ENCODE data around the gene CDH22. TPM values are rescaled to one million over a fixed set of nuclear protein-coding genes. Genes with fewer than 3 reads are reported as not detected.

Gene CDH22
- total and polyA plus RNA-seq, 10 of the 15 experiments (the other 5 are each of a cell fraction or from before 2014, with no cell fraction given), result not detected

DNA sequence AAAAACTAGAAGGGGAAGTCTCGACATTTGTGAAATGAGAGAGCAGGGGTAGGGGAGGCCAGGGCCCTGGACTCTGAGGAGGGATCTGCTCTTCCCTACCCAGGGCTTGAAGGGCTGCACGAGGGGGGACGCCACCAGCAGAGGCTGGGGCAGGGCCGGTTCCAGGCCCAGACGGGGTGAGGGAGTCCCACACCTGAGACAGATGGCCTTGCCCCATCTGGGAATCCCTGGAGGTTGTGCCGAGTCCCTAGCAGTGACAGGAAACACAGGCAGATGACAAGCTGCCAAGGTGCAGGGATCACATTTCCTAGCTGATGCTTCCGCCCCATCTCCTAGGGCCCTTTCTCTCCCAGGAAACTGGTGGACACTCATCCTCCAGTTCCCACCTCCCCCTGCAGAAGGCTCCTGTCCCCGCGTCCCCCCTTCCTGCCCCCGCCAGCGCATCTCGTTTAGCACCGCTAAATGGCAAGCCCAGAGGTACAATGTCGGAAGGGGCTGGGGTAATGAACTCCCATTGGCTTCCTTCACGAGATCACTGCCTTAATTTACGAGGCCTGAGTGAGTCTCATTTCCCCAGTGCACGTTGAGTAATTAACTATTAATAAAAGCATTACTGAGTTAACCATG is 35.2 kb upstream of the CDH22 start:
- no peak overlapping the region for H3K4me3 ChIP-seq
- H3K79me2 ChIP-seq (ENCODE audit: control insufficient read depth, insufficient read depth, low read length), result no peaks in the 10 kb centered on the region
- no peaks in the 10 kb centered on the region for H3K9me3 ChIP-seq (replicated peaks; ENCODE audit: control insufficient read depth, insufficient read depth, low read length)
- no peak overlapping the region for H2AFZ ChIP-seq (ENCODE audit: control insufficient read depth, low read depth, low read length)
- ATAC-seq (peak; percentile 21; the same call in 2 of the 3 replicates), FAIRE-seq (no peak), DNase-seq (ENCODE audit: low read depth, low spot score) (no peak)
- no peak overlapping the region for H3K9ac ChIP-seq (ENCODE audit: control insufficient read depth, insufficient read depth, low read length)
- no peak overlapping the region for H3K27ac ChIP-seq (ENCODE audit: control insufficient read depth, insufficient read depth)
- TF ChIP-seq ZZZ3 (IDR thresholded peaks at IDR 0.05; ENCODE audit: control insufficient read depth, insufficient read length, low read depth) (no peak), POLR2A (IDR thresholded peaks at IDR 0.05; ENCODE audit: low read depth, low read length) (0 out of 2 replicates have a peak, but pooled peaks have one; percentile 26), CHD1 (IDR thresholded peaks at IDR 0.05; ENCODE audit: low read depth, low read length) (no peak), HSF1 (IDR thresholded peaks at IDR 0.05; ENCODE audit: low read depth, low read length) (no peak)
- TF ChIP-seq, protein P1, sequence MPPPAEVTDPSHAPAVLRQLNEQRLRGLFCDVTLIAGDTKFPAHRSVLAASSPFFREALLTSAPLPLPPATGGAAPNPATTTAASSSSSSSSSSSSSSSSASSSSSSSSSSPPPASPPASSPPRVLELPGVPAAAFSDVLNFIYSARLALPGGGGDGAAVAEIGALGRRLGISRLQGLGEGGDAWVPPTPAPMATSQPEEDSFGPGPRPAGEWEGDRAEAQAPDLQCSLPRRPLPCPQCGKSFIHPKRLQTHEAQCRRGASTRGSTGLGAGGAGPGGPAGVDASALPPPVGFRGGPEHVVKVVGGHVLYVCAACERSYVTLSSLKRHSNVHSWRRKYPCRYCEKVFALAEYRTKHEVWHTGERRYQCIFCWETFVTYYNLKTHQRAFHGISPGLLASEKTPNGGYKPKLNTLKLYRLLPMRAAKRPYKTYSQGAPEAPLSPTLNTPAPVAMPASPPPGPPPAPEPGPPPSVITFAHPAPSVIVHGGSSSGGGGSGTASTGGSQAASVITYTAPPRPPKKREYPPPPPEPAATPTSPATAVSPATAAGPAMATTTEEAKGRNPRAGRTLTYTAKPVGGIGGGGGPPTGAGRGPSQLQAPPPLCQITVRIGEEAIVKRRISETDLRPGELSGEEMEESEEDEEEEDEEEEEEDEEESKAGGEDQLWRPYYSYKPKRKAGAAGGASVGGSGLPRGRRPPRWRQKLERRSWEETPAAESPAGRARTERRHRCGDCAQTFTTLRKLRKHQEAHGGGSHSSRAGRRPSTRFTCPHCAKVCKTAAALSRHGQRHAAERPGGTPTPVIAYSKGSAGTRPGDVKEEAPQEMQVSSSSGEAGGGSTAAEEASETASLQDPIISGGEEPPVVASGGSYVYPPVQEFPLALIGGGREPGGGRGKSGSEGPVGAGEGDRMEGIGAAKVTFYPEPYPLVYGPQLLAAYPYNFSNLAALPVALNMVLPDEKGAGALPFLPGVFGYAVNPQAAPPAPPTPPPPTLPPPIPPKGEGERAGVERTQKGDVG (CRISPR knock-in tag; IDR thresholded peaks at IDR 0.05), result no peak
- H4K20me1 ChIP-seq (ENCODE audit: control insufficient read depth, insufficient read depth), result no peaks in the 10 kb centered on the region
- in situ Hi-C loops (cut with MboI), result no loop called here
- intact Hi-C loops (cut with micrococcal nuclease; ENCODE audit: unreplicated experiment), result no loop called here
- ChIA-PET SMC1A (ENCODE audit: uncharacterized antibody, unreplicated experiment) (interaction anchor here (1.5 kb wide), 1 partner anchor 10 kb away, joined by 3 read pairs; no protein-coding TSS in a partner anchor), RAD21 (ENCODE audit: unreplicated experiment) (interaction anchor here (0.6 kb wide), 1 partner anchor 355 kb away, joined by 3 read pairs; no protein-coding TSS in a partner anchor), POLR2A (no interaction called here), CTCF (interaction anchor here (1.0 kb wide), 1 partner anchor 38 kb away, joined by 3 read pairs; no protein-coding TSS in a partner anchor)
- WGBS (ENCODE audit: insufficient coverage, insufficient replicate concordance, low lambda C conversion rate, missing lambda C conversion rate), result 17% methylated on average over 16 of the region's 17 CpGs
- BruUV-seq (replicated peaks), result no TSS peak
- H3K27me3 ChIP-seq (replicated peaks in 1 of 2; ENCODE audit: control insufficient read depth in 2 of 2, insufficient read depth in 2 of 2, low read length in 1 of 2), result peaks cover 0 to 1% of the 10 kb centered on the region in 2 experiments; a peak in 2 of 4 replicates
- no peaks in the 10 kb centered on the region; a peak in 1 of 4 replicates for H3K36me3 ChIP-seq (ENCODE audit: control insufficient read depth in 2 of 2, insufficient read depth in 2 of 2, low read length in 1 of 2)
- H3K4me2 ChIP-seq (ENCODE audit: control insufficient read depth, insufficient read depth), result no peak overlapping the region
- H3K4me1 ChIP-seq (ENCODE audit: control insufficient read depth, insufficient read depth, low read length), result no peaks in the 10 kb centered on the region

Measured in GM12878 (cell line).